B cell (primary cell): ENCODE measurements around the gene MAD2L2. TPM values are rescaled to one million over a fixed set of nuclear protein-coding genes. Genes with fewer than 3 reads are reported as not detected.
A peak's percentile ranks its signal among the peaks of the same experiment; 100 is the strongest.

Source experiments
- ATAC-seq: fragments of 200-7000 bp; cut with Tn5 transposase; one replicate; pipeline ENCODE4 v1.10.0; 2021; ENCODE audit warnings: low read depth, mild to moderate bottlenecking, moderate number of reproducible peaks, moderate library complexity
- CTCF ChIA-PET: fragments of 350-600 bp; sonication (Branson Sonifier 250); formaldehyde crosslinking; loops from one replicate; lab custom pipeline; 2021; ENCODE audit warnings: antibody characterized with exemption, inconsistent platforms; lab: Charles Lee
- POLR2A ChIA-PET: fragments of 350-600 bp; sonication (Branson Sonifier 250); formaldehyde crosslinking; loops from one replicate; lab custom pipeline; 2021; ENCODE audit warnings: antibody characterized with exemption; lab: Charles Lee
- DNase-seq: peaks from one replicate; pipeline ENCODE4 v3.0.0; 2013
- H2AFZ ChIP-seq: 2 replicates; pipeline ENCODE4 v1.6.1; 2012; ENCODE audit warnings: mild to moderate bottlenecking, low read depth, low read length; ENCODE audit not compliant: insufficient read depth, poor library complexity, severe bottlenecking
- H3K27ac ChIP-seq, 2 donors: 1 replicate in 1 of 2; 2 replicates in 1 of 2; pipeline ENCODE4 v1.5.1; 2012 to 2013; ENCODE audit warnings: low read length in 2 of 2, mild to moderate bottlenecking in 2 of 2, moderate library complexity in 1 of 2
- H3K27me3 ChIP-seq, 4 experiments: fragments of 200-600 bp in 1 of 4; sonication (generic) in 1 of 4; replicated peaks in 1 of 4; 1 replicate in 2 of 4; 2 replicates in 2 of 4; pipeline versions ENCODE4 v1.6.1 to v1.7.0; 2013 to 2016; ENCODE audit warnings: low read length in 3 of 4, mild to moderate bottlenecking in 2 of 4, mixed read lengths in 1 of 4, moderate library complexity in 1 of 4; ENCODE audit not compliant: insufficient read depth in 4 of 4, control insufficient read depth in 3 of 4; ENCODE audit errors: control extremely low read depth in 1 of 4
- H3K36me3 ChIP-seq, 2 experiments: replicated peaks in 1 of 2; 1 replicate in 1 of 2; 2 replicates in 1 of 2; pipeline versions ENCODE4 v1.6.1 to v1.7.1; 2013; ENCODE audit warnings: low read length in 1 of 2; ENCODE audit not compliant: insufficient read depth in 2 of 2, control insufficient read depth in 1 of 2; ENCODE audit errors: control extremely low read depth in 1 of 2, extremely low read depth in 1 of 2
- H3K4me1 ChIP-seq, 2 donors: fragments of 200-600 bp in 1 of 2; sonication (generic) in 1 of 2; 1 replicate in 1 of 2; 2 replicates in 1 of 2; pipeline versions ENCODE4 v1.5.1 to v1.6.1; 2013 to 2017; ENCODE audit warnings: low read length in 2 of 2; ENCODE audit not compliant: control insufficient read depth in 2 of 2, insufficient read depth in 2 of 2
- H3K4me2 ChIP-seq: replicated peaks from 2 replicates; pipeline ENCODE3; 2012; ENCODE audit warnings: mild to moderate bottlenecking, low read depth, low read length; ENCODE audit not compliant: poor library complexity, severe bottlenecking
- H3K4me3 ChIP-seq, 5 experiments: fragments of 200-600 bp in 1 of 5; sonication (generic) in 1 of 5; 1 replicate in 3 of 5; 2 replicates in 2 of 5; pipeline versions ENCODE4 v1.5.1 to v1.7.0; 2011 to 2016; ENCODE audit warnings: low read length in 4 of 5, mild to moderate bottlenecking in 4 of 5, low read depth in 2 of 5, control low read depth in 1 of 5, moderate library complexity in 1 of 5; ENCODE audit not compliant: insufficient read depth in 1 of 5; ENCODE audit errors: control extremely low read depth in 1 of 5, extremely low read depth in 1 of 5
- H3K79me2 ChIP-seq: fragments of 200-600 bp; sonication (generic); one replicate; pipeline ENCODE4 v1.6.0; 2016; ENCODE audit warnings: low read length; ENCODE audit not compliant: control insufficient read depth, insufficient read depth
- H3K9ac ChIP-seq: fragments of 200-600 bp; sonication (generic); 2 replicates; pipeline ENCODE4 v1.6.1; 2017; ENCODE audit warnings: mild to moderate bottlenecking, low read length, moderate library complexity
- H3K9me3 ChIP-seq, 3 donors: one replicate each; pipeline versions ENCODE4 v1.6.1 to v1.7.1; 2013; ENCODE audit warnings: low read length in 2 of 3; ENCODE audit not compliant: control insufficient read depth in 2 of 3, insufficient read depth in 1 of 3; ENCODE audit errors: control extremely low read depth in 1 of 3
- H4K20me1 ChIP-seq: 2 replicates; pipeline ENCODE4 v1.6.0; 2012; ENCODE audit warnings: mild to moderate bottlenecking, low read length; ENCODE audit not compliant: insufficient read depth, control insufficient read depth, poor library complexity, severe bottlenecking
- H3K27ac Mint-ChIP-seq: one replicate; pipeline ENCODE4 v1.8.0; 2021; ENCODE audit warnings: mixed read lengths
- H3K27me3 Mint-ChIP-seq: one replicate; pipeline ENCODE4 v1.8.0; 2021; ENCODE audit warnings: mixed read lengths
- H3K4me1 Mint-ChIP-seq: one replicate; pipeline ENCODE4 v1.8.0; 2021; ENCODE audit warnings: mixed read lengths
- H3K4me3 Mint-ChIP-seq: one replicate; pipeline ENCODE4 v1.8.0; 2021; ENCODE audit warnings: mixed read lengths
- H3K9me3 Mint-ChIP-seq: one replicate; pipeline ENCODE4 v1.8.0; 2022; ENCODE audit warnings: mixed read lengths; ENCODE audit not compliant: insufficient read depth
- EZH2 ChIP-seq: IDR thresholded peaks from 2 replicates; pipeline ENCODE4 v1.6.1; 2012; ENCODE audit warnings: borderline replicate concordance, low read depth, mild to moderate bottlenecking, moderate library complexity, low read length; ENCODE audit not compliant: insufficient read depth, poor library complexity, severe bottlenecking
- WGBS: methylation state at CpG from one replicate; pipeline ENCODE4 v1.1.5; 2013; ENCODE audit warnings: missing lambda C conversion rate; ENCODE audit not compliant: insufficient coverage; 5-methylcytosine and 5-hydroxymethylcytosine counted together
- intact Hi-C: fragments of 100-400 bp; cut with micrococcal nuclease; formaldehyde crosslinking; loops from one replicate; pipeline ENCODE4 v1.10.0; 2022
- polyA plus RNA-seq: library from polyadenylated mRNA; depleted of rRNA; stranded (reverse); fragments of >200 nt; gene quantifications from 2 replicates; pipeline ENCODE4 v1.2.3, GENCODE V29; 2012
- total RNA-seq, 2 donors: library from RNA; stranded (reverse); fragments of 120-200 nt in 1 of 2; gene quantifications; 1 replicate in 1 of 2; 2 replicates in 1 of 2; pipeline versions ENCODE4 v1.2.3 to v1.2.4, GENCODE V29; 2013 to 2022
- TF ChIP-seq, protein P1 (sequence below): fragments of 200-600 bp; IDR thresholded peaks from one replicate; pipeline ENCODE4 v1.8.0; 2022; ENCODE audit warnings: antibody characterized with exemption, mild to moderate bottlenecking

The MAD2L2 gene
- total and polyA plus RNA-seq, 2 donors (not counting 1 experiment from before 2014, with no cell fraction given), result 29.0 to 42.2 TPM

DNA sequence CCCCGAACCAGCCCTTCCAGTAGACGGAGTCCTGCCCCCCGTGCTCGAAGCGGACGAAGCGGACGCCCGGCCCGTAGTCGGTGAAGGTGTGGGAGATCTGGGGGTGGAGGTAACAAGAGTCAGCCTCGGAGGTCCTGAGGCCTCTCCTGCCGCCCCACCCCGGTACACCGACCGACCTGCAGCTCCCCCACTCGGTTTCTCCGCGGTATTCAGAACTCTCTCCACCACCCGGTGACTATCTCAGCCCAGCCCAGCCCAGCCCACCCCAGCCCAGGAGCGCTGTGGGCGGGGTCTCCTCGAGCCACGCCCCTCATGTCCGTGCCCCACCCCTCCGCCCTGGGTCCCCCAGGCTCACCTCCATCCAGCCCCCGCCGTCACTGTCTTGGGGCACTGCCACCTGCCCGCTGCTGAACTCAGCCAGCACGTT, 32.2 kb downstream of the MAD2L2 start:
- Mint-ChIP-seq H3K27ac (no peak overlapping the region), H3K9me3 (no peaks in the 10 kb centered on the region), H3K4me3 (peak overlapping the region; percentile 57), H3K4me1 (peaks cover 27% of the 10 kb centered on the region), H3K27me3 (no peaks in the 10 kb centered on the region)
- intact Hi-C loops, result loop anchor here (10.0 kb wide), 1 partner anchor 174 kb away; the partner anchor contains the start of gene DISP3
- no peaks in the 10 kb centered on the region for H4K20me1 ChIP-seq
- peak overlapping the region; percentile 81 for H3K4me2 ChIP-seq
- no peak for TF ChIP-seq EZH2
- TF ChIP-seq, protein P1, sequence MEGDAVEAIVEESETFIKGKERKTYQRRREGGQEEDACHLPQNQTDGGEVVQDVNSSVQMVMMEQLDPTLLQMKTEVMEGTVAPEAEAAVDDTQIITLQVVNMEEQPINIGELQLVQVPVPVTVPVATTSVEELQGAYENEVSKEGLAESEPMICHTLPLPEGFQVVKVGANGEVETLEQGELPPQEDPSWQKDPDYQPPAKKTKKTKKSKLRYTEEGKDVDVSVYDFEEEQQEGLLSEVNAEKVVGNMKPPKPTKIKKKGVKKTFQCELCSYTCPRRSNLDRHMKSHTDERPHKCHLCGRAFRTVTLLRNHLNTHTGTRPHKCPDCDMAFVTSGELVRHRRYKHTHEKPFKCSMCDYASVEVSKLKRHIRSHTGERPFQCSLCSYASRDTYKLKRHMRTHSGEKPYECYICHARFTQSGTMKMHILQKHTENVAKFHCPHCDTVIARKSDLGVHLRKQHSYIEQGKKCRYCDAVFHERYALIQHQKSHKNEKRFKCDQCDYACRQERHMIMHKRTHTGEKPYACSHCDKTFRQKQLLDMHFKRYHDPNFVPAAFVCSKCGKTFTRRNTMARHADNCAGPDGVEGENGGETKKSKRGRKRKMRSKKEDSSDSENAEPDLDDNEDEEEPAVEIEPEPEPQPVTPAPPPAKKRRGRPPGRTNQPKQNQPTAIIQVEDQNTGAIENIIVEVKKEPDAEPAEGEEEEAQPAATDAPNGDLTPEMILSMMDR, result no peak
- peak overlapping the region in 2 of 5 experiments; percentile 21 to 24 for H3K4me3 ChIP-seq
- no peaks in the 10 kb centered on the region for H3K79me2 ChIP-seq
- POLR2A ChIA-PET, result interaction anchor here (0.5 to 0.7 kb wide), 2 partner anchors 65 to 588 kb away, joined by 3 read pairs; no protein-coding TSS in a partner anchor
- 32% methylated on average over 26 of the region's 30 CpGs for WGBS
- CTCF ChIA-PET, result interaction anchor here (0.8 to 18.9 kb wide), 7 partner anchors 15 to 611 kb away, joined by 3 to 231 read pairs (median 7); partner anchors contain the start of gene FBXO6
- peak; percentile 43 for ATAC-seq
- H2AFZ ChIP-seq, result no peak overlapping the region
- H3K9ac ChIP-seq, result no peak overlapping the region
- no peaks in the 10 kb centered on the region for H3K36me3 ChIP-seq
- no peaks in the 10 kb centered on the region for H3K9me3 ChIP-seq
- no peak overlapping the region for H3K27ac ChIP-seq
- peaks cover 14 to 23% of the 10 kb centered on the region in 2 donors for H3K4me1 ChIP-seq
- peak; percentile 64 for DNase-seq
- no peaks in the 10 kb centered on the region for H3K27me3 ChIP-seq

DNA sequence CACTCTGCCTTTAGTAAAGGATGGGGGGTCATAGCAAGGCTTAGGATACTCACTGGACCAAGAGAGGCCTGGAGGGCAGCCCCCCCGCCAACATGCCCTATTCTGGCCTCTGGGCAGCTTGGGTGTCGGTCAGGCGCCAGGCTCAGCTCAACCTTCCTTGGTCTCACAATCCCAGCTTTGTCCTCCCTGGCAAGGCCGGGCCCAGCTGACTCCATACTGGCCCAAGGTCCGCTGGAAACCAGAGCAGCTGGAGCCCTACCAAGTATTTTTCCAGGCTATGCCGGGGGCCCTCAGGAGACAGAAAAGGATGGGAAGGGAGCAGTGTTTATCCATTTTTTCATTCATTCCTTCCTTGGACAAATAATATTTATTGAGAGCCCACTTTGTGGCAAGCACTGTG, 32.9 kb downstream of the MAD2L2 start:
- 100% methylated on average over 4 of the region's 6 CpGs for WGBS
- ATAC-seq (no peak), DNase-seq (no peak)
- H3K27me3 Mint-ChIP-seq, result no peaks in the 10 kb centered on the region
- no peak overlapping the region for H3K27ac Mint-ChIP-seq
- no peak overlapping the region for H3K9ac ChIP-seq
- ChIA-PET CTCF (interaction anchor here (0.9 to 18.9 kb wide), 5 partner anchors 12 to 611 kb away, joined by 3 to 231 read pairs (median 3); no protein-coding TSS in a partner anchor), POLR2A (interaction anchor here (0.7 kb wide), 1 partner anchor 587 kb away, joined by 3 read pairs; no protein-coding TSS in a partner anchor)
- no peaks in the 10 kb centered on the region for H3K27me3 ChIP-seq
- H3K36me3 ChIP-seq, result no peaks in the 10 kb centered on the region
- no peaks in the 10 kb centered on the region for H3K79me2 ChIP-seq
- intact Hi-C loops, result loop anchor here (10.0 kb wide), 1 partner anchor 173 kb away; the partner anchor contains the start of gene DISP3
- H3K4me2 ChIP-seq, result no peak overlapping the region
- no peak overlapping the region for H3K27ac ChIP-seq
- no peaks in the 10 kb centered on the region for H3K9me3 ChIP-seq
- no peak overlapping the region for H3K4me3 ChIP-seq
- H2AFZ ChIP-seq, result no peak overlapping the region
- peaks cover 14 to 21% of the 10 kb centered on the region in 2 donors for H3K4me1 ChIP-seq
- peaks cover 27% of the 10 kb centered on the region for H3K4me1 Mint-ChIP-seq
- H4K20me1 ChIP-seq, result no peaks in the 10 kb centered on the region
- H3K4me3 Mint-ChIP-seq, result no peak overlapping the region
- H3K9me3 Mint-ChIP-seq, result no peaks in the 10 kb centered on the region
- no peak for TF ChIP-seq EZH2
- TF ChIP-seq, protein P1, result no peak
